ENCODE measurements around the gene TRAF6.

The TRAF6 gene

GRCh38 chr11:36458129-36458915 is 51.8 kb downstream of the TRAF6 start:
- no peak for DNase-seq (ENCODE audit: low read depth)

GRCh38 chr11:36456156-36456555 is 53.9 kb downstream of the TRAF6 start:
- DNase-seq (ENCODE audit: low read depth): no peak

- no peak for DNase-seq (ENCODE audit: low read depth)
Observed at GRCh38 chr11:36455658-36456111, 54.4 kb downstream of the TRAF6 start.

GRCh38 chr11:36454941-36455631 is 55.0 kb downstream of the TRAF6 start:
- no peak for DNase-seq (ENCODE audit: low read depth)

GRCh38 chr11:36454551-36454940 is 55.5 kb downstream of the TRAF6 start:
- no peak for DNase-seq (ENCODE audit: low read depth)

- DNase-seq (ENCODE audit: low read depth): no peak
Observed at GRCh38 chr11:36453678-36454077, 56.4 kb downstream of the TRAF6 start.

GRCh38 chr11:36452961-36453360 is 57.1 kb downstream of the TRAF6 start:
- DNase-seq (ENCODE audit: low read depth): no peak

- DNase-seq (ENCODE audit: low read depth): no peak
Observed at GRCh38 chr11:36452236-36452940, 57.7 kb downstream of the TRAF6 start.

GRCh38 chr11:36451681-36452080 is 58.4 kb downstream of the TRAF6 start:
- no peak for DNase-seq (ENCODE audit: low read depth)

GRCh38 chr11:36451045-36451444 is 59.0 kb downstream of the TRAF6 start:
- DNase-seq (ENCODE audit: low read depth): no peak

- no peak for DNase-seq (ENCODE audit: low read depth)
Observed at GRCh38 chr11:36450110-36450572, 59.9 kb downstream of the TRAF6 start.

GRCh38 chr11:36449561-36450096 is 60.4 kb downstream of the TRAF6 start:
- DNase-seq (ENCODE audit: low read depth): no peak

GRCh38 chr11:36447947-36448346 is 62.1 kb downstream of the TRAF6 start:
- DNase-seq (ENCODE audit: low read depth): no peak

- no peak for DNase-seq (ENCODE audit: low read depth)
Observed at GRCh38 chr11:36447514-36447913, 62.6 kb downstream of the TRAF6 start.

- DNase-seq (ENCODE audit: low read depth): no peak
Observed at GRCh38 chr11:36446135-36446534, 63.9 kb downstream of the TRAF6 start.

- no peak for DNase-seq (ENCODE audit: low read depth)
Observed at GRCh38 chr11:36443661-36444060, 66.4 kb downstream of the TRAF6 start.

- no peak for DNase-seq (ENCODE audit: low read depth)
Observed at GRCh38 chr11:36441610-36442208, 68.4 kb downstream of the TRAF6 start.

- DNase-seq (ENCODE audit: low read depth): no peak
Observed at GRCh38 chr11:36438126-36438525, 71.9 kb downstream of the TRAF6 start.

GRCh38 chr11:36437413-36437812 is 72.7 kb downstream of the TRAF6 start:
- DNase-seq (ENCODE audit: low read depth): no peak
